SK-N-SH (cell line): Measurements from ENCODE around the gene ZNF337. TPM values are rescaled to one million over a fixed set of nuclear protein-coding genes. Genes with fewer than 3 reads are reported as not detected.
"Not testable (repeated sequence)": the region's sequence is repeated elsewhere in the genome, so short reads cannot be mapped to it uniquely, and the experiment has no call there.

Experiments
- CTCF ChIA-PET: fragments of 300-600, 350-600 bp; formaldehyde crosslinking; extraction: SDS; loops from one replicate; lab custom pipeline; 2021; lab: Yijun Ruan, JAX
- POLR2A ChIA-PET: fragments of 350-600 bp; sonication (Branson Sonifier 250); formaldehyde crosslinking; extraction: SDS; loops from one replicate; lab custom pipeline; 2020; ENCODE audit warnings: antibody characterized with exemption, inconsistent platforms; lab: Yijun Ruan, JAX
- DNase-seq: peaks from one replicate; pipeline ENCODE4 v3.0.0; 2012
- H2AFZ ChIP-seq: fragments of 200-600 bp; sonication (generic); 2 replicates; pipeline ENCODE4 v1.8.1; 2016; ENCODE audit warnings: antibody characterized with exemption, mild to moderate bottlenecking, low read depth
- H3F3A ChIP-seq: fragments of 200-600 bp; sonication (generic); replicated peaks from 2 replicates; pipeline ENCODE3; 2016; ENCODE audit warnings: antibody characterized with exemption, mild to moderate bottlenecking; ENCODE audit not compliant: insufficient read depth
- H3K27ac ChIP-seq, 2 experiments: fragments of 200-500 bp in 1 of 2; fragments of 200-600 bp in 1 of 2; sonication (Bioruptor generic) in 1 of 2; sonication (generic), shearing (Covaris generic) in 1 of 2; 2 replicates each; pipeline versions ENCODE4 v1.5.1 to v1.6.1; 2014 to 2016; ENCODE audit warnings: low read depth in 2 of 2, inconsistent platforms in 1 of 2, low read length in 1 of 2, mild to moderate bottlenecking in 1 of 2, mixed read lengths in 1 of 2
- H3K27me3 ChIP-seq: fragments of 200-600 bp; sonication (generic), shearing (Covaris generic); 2 replicates; pipeline ENCODE4 v1.6.1; 2016; ENCODE audit warnings: mixed run types; ENCODE audit not compliant: insufficient read depth
- H3K36me3 ChIP-seq, 2 experiments: fragments of 200-500 bp in 1 of 2; fragments of 200-600 bp in 1 of 2; sonication (Bioruptor generic) in 1 of 2; sonication (generic) in 1 of 2; replicated peaks in 1 of 2; 2 replicates each; pipeline versions ENCODE3 to v1.5.1; 2014 to 2016; ENCODE audit warnings: low read length in 1 of 2, mild to moderate bottlenecking in 1 of 2; ENCODE audit not compliant: insufficient read depth in 2 of 2, control insufficient read depth in 1 of 2
- H3K4me1 ChIP-seq, 2 experiments: fragments of 200-500 bp in 1 of 2; fragments of 200-600 bp in 1 of 2; sonication (Bioruptor generic) in 1 of 2; sonication (generic), shearing (Covaris generic) in 1 of 2; 2 replicates each; pipeline versions ENCODE4 v1.5.1 to v1.6.1; 2014 to 2016; ENCODE audit warnings: low read depth in 1 of 2, low read length in 1 of 2, mixed run types in 1 of 2; ENCODE audit not compliant: insufficient read depth in 2 of 2, control insufficient read depth in 1 of 2
- H3K4me2 ChIP-seq: fragments of 200-600 bp; sonication (generic), shearing (Covaris generic); 2 replicates; pipeline ENCODE4 v1.6.1; 2017; ENCODE audit warnings: mixed run types
- H3K4me3 ChIP-seq, 2 experiments: fragments of 200-500 bp in 1 of 2; fragments of 200-600 bp in 1 of 2; sonication (Bioruptor generic) in 1 of 2; sonication (generic), shearing (Covaris generic) in 1 of 2; 2 replicates each; pipeline versions ENCODE4 v1.5.1 to v1.8.1; 2014 to 2016; ENCODE audit warnings: low read depth in 2 of 2, inconsistent platforms in 1 of 2, low read length in 1 of 2, mild to moderate bottlenecking in 1 of 2, mixed read lengths in 1 of 2, moderate library complexity in 1 of 2
- H3K79me2 ChIP-seq: fragments of 200-600 bp; sonication (generic); 2 replicates; pipeline ENCODE4 v1.8.1; 2017; ENCODE audit warnings: mild to moderate bottlenecking; ENCODE audit not compliant: insufficient read depth
- H3K9ac ChIP-seq: fragments of 200-600 bp; sonication (generic); 2 replicates; pipeline ENCODE4 v1.6.1; 2017; ENCODE audit warnings: mixed run types
- H3K9me2 ChIP-seq: fragments of 200-600 bp; sonication (generic); 2 replicates; pipeline ENCODE4 v1.6.1; 2017; ENCODE audit warnings: mixed run types
- H3K9me3 ChIP-seq: fragments of 200-600 bp; sonication (generic); 2 replicates; pipeline ENCODE4 v1.6.1; 2017; ENCODE audit warnings: mixed run types, mild to moderate bottlenecking, moderate library complexity
- H4K20me1 ChIP-seq: fragments of 200-600 bp; sonication (generic); 2 replicates; pipeline ENCODE4 v1.6.1; 2017; ENCODE audit warnings: mild to moderate bottlenecking, mixed run types; ENCODE audit not compliant: insufficient read depth
- CTCF ChIP-seq: fragments of 200-600 bp; sonication (generic); IDR thresholded peaks from 2 replicates; pipeline ENCODE4 v1.6.1; 2017; ENCODE audit warnings: antibody characterized with exemption, mild to moderate bottlenecking, moderate library complexity
- EP300 ChIP-seq, 2 experiments: IDR thresholded peaks; 2 replicates each; pipeline versions ENCODE4 v1.4.0 to v1.6.1; 2012; ENCODE audit warnings: borderline replicate concordance in 1 of 2, low read depth in 1 of 2, low read length in 1 of 2
- FOSL2 ChIP-seq: IDR thresholded peaks from 2 replicates; pipeline ENCODE4 v1.4.0; 2012; ENCODE audit warnings: low read depth, mild to moderate bottlenecking, moderate library complexity, borderline replicate concordance
- FOXJ3 ChIP-seq: sonication (generic); formaldehyde crosslinking; IDR thresholded peaks from 2 replicates; pipeline ENCODE4 v1.5.1; 2020; ENCODE audit warnings: mild to moderate bottlenecking, missing genetic modification reagents
- MEF2A ChIP-seq: IDR thresholded peaks from 2 replicates; pipeline ENCODE4 v1.4.0; 2012; ENCODE audit warnings: low read depth, borderline replicate concordance
- NFIC ChIP-seq: IDR thresholded peaks from 2 replicates; pipeline ENCODE4 v1.4.0; 2012; ENCODE audit warnings: borderline replicate concordance
- PBX3 ChIP-seq: IDR thresholded peaks from 2 replicates; pipeline ENCODE4; 2012
- RCOR1 ChIP-seq: fragments of 150-350 bp; IDR thresholded peaks from 2 replicates; pipeline ENCODE4 v1.6.1; 2017; ENCODE audit warnings: antibody characterized with exemption, low read length
- REST ChIP-seq: IDR thresholded peaks from 2 replicates; pipeline ENCODE4 v1.6.1; 2012; ENCODE audit warnings: mild to moderate bottlenecking, low read depth, low read length, moderate library complexity
- RFX5 ChIP-seq: IDR thresholded peaks from 2 replicates; pipeline ENCODE4 v1.6.1; 2012; ENCODE audit warnings: mild to moderate bottlenecking, improper control_type of control experiment, low read length
- RXRA ChIP-seq: IDR thresholded peaks from 2 replicates; pipeline ENCODE4 v1.4.0; 2012; ENCODE audit warnings: low read depth, mild to moderate bottlenecking, borderline replicate concordance
- ZBTB33 ChIP-seq: IDR thresholded peaks from 2 replicates; pipeline ENCODE4 v1.4.0; 2012; ENCODE audit warnings: low read depth, borderline replicate concordance
- WGBS: methylation state at CpG from one replicate; pipeline ENCODE4 v1.1.6; 2017; ENCODE audit warnings: low lambda C conversion rate; 5-methylcytosine and 5-hydroxymethylcytosine counted together
- polyA plus RNA-seq, 3 experiments: library from polyadenylated mRNA; depleted of rRNA; stranded (reverse); fragments of >200 nt; gene quantifications; 2 replicates each; pipeline ENCODE4 v1.2.3, GENCODE V29; 2012

Gene ZNF337
- polyA plus RNA-seq, 1 of the 3 experiments (the other 2 are of a cell fraction) = 16.5 TPM

- no peak for TF ChIP-seq ZBTB33
- TF ChIP-seq MEF2A = no peak
- TF ChIP-seq EP300 (IDR thresholded peaks at IDR 0.05; ENCODE audit: borderline replicate concordance in 1 of 2, low read depth in 1 of 2, low read length in 1 of 2) = no peak
- TF ChIP-seq, all 33 proteins: peak for 0
These were observed 23.6 kb upstream of the ZNF337 start (continued) for GRCh38 chr20:25720285-25720684.

GRCh38 chr20:25718896-25719809, 22.5 kb upstream of the ZNF337 start:
- H3K4me1 ChIP-seq, H3K9me3 ChIP-seq, DNase-seq, H3K27me3 ChIP-seq, H3K4me2 ChIP-seq, H4K20me1 ChIP-seq, H3F3A ChIP-seq, H3K27ac ChIP-seq, H3K9me2 ChIP-seq, H2AFZ ChIP-seq, H3K9ac ChIP-seq, CTCF ChIA-PET, H3K79me2 ChIP-seq, H3K4me3 ChIP-seq, POLR2A ChIA-PET, H3K36me3 ChIP-seq: not testable (repeated sequence)
- 64% methylated on average over 16 of the region's 20 CpGs for WGBS

- Histone ChIP-seq H3K9me3 (no peaks in the 10 kb centered on the region), H2AFZ (no peak overlapping the region), H3K27ac (no peak overlapping the region), H3K36me3 (no peaks in the 10 kb centered on the region), H3K9me2 (no peaks in the 10 kb centered on the region), H3K4me2 (no peak overlapping the region), H3K4me1 (no peaks in the 10 kb centered on the region), H3K79me2 (0 out of 2 replicates have a peak, but pooled peaks cover 2% of the 10 kb centered on the region), H4K20me1 (no peaks in the 10 kb centered on the region), H3K4me3 (no peak overlapping the region), H3K9ac (no peak overlapping the region), H3F3A (no peaks in the 10 kb centered on the region), H3K27me3 (no peaks in the 10 kb centered on the region)
- DNase-seq = no peak
- TF ChIP-seq RCOR1 (no peak), RXRA (no peak), PBX3 (no peak), FOSL2 (no peak), CTCF (no peak), REST (no peak), ZBTB33 (no peak), RFX5 (no peak), MEF2A (no peak), EP300 (IDR thresholded peaks at IDR 0.05; ENCODE audit: borderline replicate concordance in 1 of 2, low read depth in 1 of 2, low read length in 1 of 2) (no peak), NFIC (no peak), FOXJ3 (CRISPR knock-in tag) (no peak)
- CTCF ChIA-PET = no interaction called here
- POLR2A ChIA-PET = no interaction called here
These were observed 11.0 kb upstream of the ZNF337 start for GRCh38 chr20:25707695-25708094.
